Calu3 (cell line): ENCODE measurements around the gene NR2F6. TPM values are rescaled to one million over a fixed set of nuclear protein-coding genes. Genes with fewer than 3 reads are reported as not detected.

Experiments
- BruUV-seq: library from RNA; stranded (reverse); fragments of 400-500 nt; replicated peaks from 2 replicates; lab custom pipeline; 2021; lab: Mats Ljungman, UMichigan
- CTCF ChIA-PET: fragments of 300-600 bp; sonication (Branson Sonifier 250); formaldehyde crosslinking; loops from one replicate; lab custom pipeline; 2022; ENCODE audit warnings: antibody characterized with exemption; lab: Charles Lee
- DNase-seq: peaks from one replicate; pipeline ENCODE4 v3.0.0; 2022
- H3K27ac Mint-ChIP-seq: one replicate; pipeline ENCODE4 v1.8.0; 2022; ENCODE audit warnings: mixed read lengths; ENCODE audit not compliant: unreplicated experiment
- H3K27me3 Mint-ChIP-seq: one replicate; pipeline ENCODE4 v1.8.0; 2022; ENCODE audit warnings: mixed read lengths; ENCODE audit not compliant: unreplicated experiment
- H3K36me3 Mint-ChIP-seq: one replicate; pipeline ENCODE4 v1.8.0; 2022; ENCODE audit warnings: mild to moderate bottlenecking, moderate library complexity, mixed read lengths; ENCODE audit not compliant: insufficient read depth, unreplicated experiment
- H3K4me1 Mint-ChIP-seq: one replicate; pipeline ENCODE4 v1.8.0; 2022; ENCODE audit warnings: mild to moderate bottlenecking, low read depth, mixed read lengths; ENCODE audit not compliant: unreplicated experiment
- H3K4me3 Mint-ChIP-seq: one replicate; pipeline ENCODE4 v1.8.0; 2022; ENCODE audit warnings: mild to moderate bottlenecking, low read depth, moderate library complexity, mixed read lengths; ENCODE audit not compliant: unreplicated experiment
- H3K9me3 Mint-ChIP-seq: one replicate; pipeline ENCODE4 v1.8.0; 2022; ENCODE audit warnings: low read depth, mixed read lengths; ENCODE audit not compliant: unreplicated experiment
- CTCF ChIP-seq: fragments of 200-600 bp; IDR thresholded peaks from one replicate; pipeline ENCODE4 v1.8.0; 2022; ENCODE audit warnings: antibody characterized with exemption; ENCODE audit not compliant: unreplicated experiment
- intact Hi-C: fragments of 100-400 bp; cut with micrococcal nuclease; formaldehyde crosslinking; loops from one replicate; pipeline ENCODE4 v1.10.0; 2022; ENCODE audit not compliant: unreplicated experiment
- total RNA-seq: library from RNA; stranded (reverse); gene quantifications from 2 replicates; pipeline ENCODE4 v1.2.3, GENCODE V29; 2022

NR2F6 gene
- total RNA-seq, 1 experiment from 2014 or later, result 34.6 TPM

- no peak for DNase-seq
- CTCF ChIA-PET, result interaction anchor here (0.6 kb wide), 1 partner anchor 83 kb away, joined by 4 read pairs; no protein-coding TSS in a partner anchor
- Mint-ChIP-seq H3K27me3 (no peaks in the 10 kb centered on the region), H3K27ac (no peak overlapping the region), H3K9me3 (no peaks in the 10 kb centered on the region), H3K36me3 (peaks cover 11% of the 10 kb centered on the region), H3K4me1 (no peaks in the 10 kb centered on the region), H3K4me3 (no peak overlapping the region)
- intact Hi-C loops, result loop anchor here (10.0 kb wide), 1 partner anchor 225 kb away; no protein-coding TSS in a partner anchor
- BruUV-seq, result no TSS peak
- no peak for TF ChIP-seq CTCF
Measured at GRCh38 chr19:17289489-17289888, 43.8 kb upstream of the NR2F6 start.

- Mint-ChIP-seq H3K36me3 (peaks cover 1% of the 10 kb centered on the region), H3K27me3 (no peaks in the 10 kb centered on the region), H3K4me1 (no peaks in the 10 kb centered on the region), H3K4me3 (no peak overlapping the region), H3K9me3 (no peaks in the 10 kb centered on the region), H3K27ac (no peak overlapping the region)
- BruUV-seq, result no TSS peak
- intact Hi-C loops, result loop anchor here (10.0 kb wide), 1 partner anchor 222 kb away; no protein-coding TSS in a partner anchor
- TF ChIP-seq CTCF, result no peak
- CTCF ChIA-PET, result interaction anchor here (0.6 kb wide), 1 partner anchor 83 kb away, joined by 3 read pairs; no protein-coding TSS in a partner anchor
- no peak for DNase-seq
Measured at GRCh38 chr19:17286752-17287151, 41.0 kb upstream of the NR2F6 start.

- no peaks in the 10 kb centered on the region for H3K9me3 Mint-ChIP-seq
- CTCF ChIA-PET, result interaction anchor here (0.6 to 0.7 kb wide), 2 partner anchors 83 to 198 kb away, joined by 3 read pairs; no protein-coding TSS in a partner anchor
- intact Hi-C loops, result loop anchor here (10.0 kb wide), 1 partner anchor 221 kb away; no protein-coding TSS in a partner anchor
Measured at GRCh38 chr19:17286263-17286662, 40.5 kb upstream of the NR2F6 start.

GRCh38 chr19:17285415-17286135 is 39.9 kb upstream of the NR2F6 start:
- H3K9me3 Mint-ChIP-seq, result no peaks in the 10 kb centered on the region
- CTCF ChIA-PET, result interaction anchor here (0.7 kb wide), 1 partner anchor 197 kb away, joined by 3 read pairs; no protein-coding TSS in a partner anchor
- H3K27me3 Mint-ChIP-seq, result no peaks in the 10 kb centered on the region
- TF ChIP-seq CTCF, result no peak
- H3K4me3 Mint-ChIP-seq, result no peak overlapping the region
- DNase-seq, result no peak
- H3K27ac Mint-ChIP-seq, result no peak overlapping the region
- H3K4me1 Mint-ChIP-seq, result no peaks in the 10 kb centered on the region
- intact Hi-C loops, result loop anchor here (10.0 kb wide), 1 partner anchor 221 kb away; no protein-coding TSS in a partner anchor
- H3K36me3 Mint-ChIP-seq, result no peaks in the 10 kb centered on the region
- no TSS peak for BruUV-seq

More at GRCh38 chr19:17286263-17286662, 40.5 kb upstream of the NR2F6 start:
- BruUV-seq, result no TSS peak
- no peak for DNase-seq
- TF ChIP-seq CTCF, result no peak
- Mint-ChIP-seq H3K4me1 (no peaks in the 10 kb centered on the region), H3K36me3 (no peaks in the 10 kb centered on the region), H3K4me3 (no peak overlapping the region), H3K27ac (no peak overlapping the region), H3K27me3 (no peaks in the 10 kb centered on the region)
